Naive B cell (primary cell): ENCODE measurements around the gene SLC7A6. TPM values are rescaled to one million over a fixed set of nuclear protein-coding genes. Genes with fewer than 3 reads are reported as not detected.

Experiments
- ATAC-seq, 2 donors: fragments of 150-1000 bp; cut with Tn5 transposase; 2 replicates each; pipeline ENCODE4 v1.10.0; 2021; ENCODE audit warnings: low read depth in 2 of 2, mild to moderate bottlenecking in 2 of 2, moderate library complexity in 2 of 2
- DNase-seq: peaks from one replicate; pipeline ENCODE4 v3.0.0; 2022
- H3K27ac Mint-ChIP-seq, 6 donors: one replicate each; pipeline ENCODE4 v1.8.0; 2020 to 2022; ENCODE audit warnings: mild to moderate bottlenecking in 6 of 6, mixed read lengths in 6 of 6, moderate library complexity in 5 of 6, inconsistent platforms in 2 of 6
- H3K27me3 Mint-ChIP-seq, 3 donors: one replicate each; pipeline ENCODE4 v1.8.0; 2021 to 2022; ENCODE audit warnings: mixed read lengths in 3 of 3, mild to moderate bottlenecking in 1 of 3
- H3K36me3 Mint-ChIP-seq, 2 donors: one replicate each; pipeline ENCODE4 v1.8.0; 2020 to 2022; ENCODE audit warnings: mixed read lengths in 2 of 2, inconsistent platforms in 1 of 2, mild to moderate bottlenecking in 1 of 2
- H3K4me1 Mint-ChIP-seq, 3 donors: one replicate each; pipeline ENCODE4 v1.8.0; 2020 to 2022; ENCODE audit warnings: mixed read lengths in 3 of 3, inconsistent platforms in 1 of 3, mild to moderate bottlenecking in 1 of 3, moderate library complexity in 1 of 3
- H3K4me3 Mint-ChIP-seq, 8 donors: one replicate each; pipeline ENCODE4 v1.8.0; 2020 to 2022; ENCODE audit warnings: mild to moderate bottlenecking in 8 of 8, mixed read lengths in 8 of 8, moderate library complexity in 8 of 8, inconsistent platforms in 2 of 8
- H3K9me3 Mint-ChIP-seq, 7 donors: one replicate each; pipeline ENCODE4 v1.8.0; 2020 to 2022; ENCODE audit warnings: mixed read lengths in 7 of 7, mild to moderate bottlenecking in 5 of 7, inconsistent platforms in 2 of 7, moderate library complexity in 1 of 7
- polyA plus RNA-seq, 6 donors: library from polyadenylated mRNA; unstranded; fragments of 300-500 nt; fragmentation: Illumina TruSeq; gene quantifications; one replicate each; pipeline ENCODE4 v1.2.3, GENCODE V29; 2021; ENCODE audit warnings: low read depth in 6 of 6

The SLC7A6 gene
- polyA plus RNA-seq, 6 donors from 2014 or later = 6.5 to 16.4 (median 13.5) TPM

- peak overlapping the region in 6 of 8 donors; percentile 5 to 73 (median 56) for H3K4me3 Mint-ChIP-seq
- DNase-seq (no peak), ATAC-seq (peak; percentile 82 to 90)
- H3K27ac Mint-ChIP-seq = peak overlapping the region in 5 of 6 donors; percentile 28 to 89 (median 79)
- peaks cover 24 to 46% (median 44%) of the 10 kb centered on the region in 3 donors for H3K4me1 Mint-ChIP-seq
- no peaks in the 10 kb centered on the region for H3K27me3 Mint-ChIP-seq
- no peaks in the 10 kb centered on the region for H3K9me3 Mint-ChIP-seq
- no peaks in the 10 kb centered on the region for H3K36me3 Mint-ChIP-seq
These were observed 12.5 kb upstream of the SLC7A6 start for GRCh38 chr16:68251832-68252231.

GRCh38 chr16:68252383-68252782 lies 11.9 kb upstream of the SLC7A6 start:
- Mint-ChIP-seq H3K27ac (peak overlapping the region in 5 of 6 donors; percentile 24 to 89 (median 79)), H3K4me3 (peak overlapping the region in 2 of 8 donors; percentile 58 to 66), H3K4me1 (peaks cover 24 to 46% (median 44%) of the 10 kb centered on the region in 3 donors), H3K36me3 (no peaks in the 10 kb centered on the region), H3K9me3 (no peaks in the 10 kb centered on the region), H3K27me3 (no peaks in the 10 kb centered on the region)
- DNase-seq (no peak), ATAC-seq (peak in 1 of 2 donors; percentile 15)

- no peaks in the 10 kb centered on the region for H3K9me3 Mint-ChIP-seq
- no peak for DNase-seq
- no peaks in the 10 kb centered on the region for H3K27me3 Mint-ChIP-seq
- ATAC-seq = no peak
- no peaks in the 10 kb centered on the region for H3K36me3 Mint-ChIP-seq
- H3K4me3 Mint-ChIP-seq = peak overlapping the region in 1 of 8 donors; percentile 35
- H3K4me1 Mint-ChIP-seq = peaks cover 28 to 52% (median 46%) of the 10 kb centered on the region in 3 donors
- H3K27ac Mint-ChIP-seq = peak overlapping the region in 3 of 6 donors; percentile 51 to 62 (median 54)
These were observed 10.6 kb upstream of the SLC7A6 start for GRCh38 chr16:68253721-68254120.

- H3K4me3 Mint-ChIP-seq = no peak overlapping the region
- peaks cover 29 to 52% (median 48%) of the 10 kb centered on the region in 3 donors for H3K4me1 Mint-ChIP-seq
- no peaks in the 10 kb centered on the region for H3K27me3 Mint-ChIP-seq
- peak overlapping the region in 1 of 6 donors; percentile 79 for H3K27ac Mint-ChIP-seq
- no peaks in the 10 kb centered on the region for H3K36me3 Mint-ChIP-seq
- H3K9me3 Mint-ChIP-seq = no peaks in the 10 kb centered on the region
- ATAC-seq = no peak
- no peak for DNase-seq
These were observed 8.6 kb upstream of the SLC7A6 start for GRCh38 chr16:68255712-68256111.

GRCh38 chr16:68257251-68257905 lies 6.9 kb upstream of the SLC7A6 start:
- H3K27ac Mint-ChIP-seq = peak overlapping the region in 5 of 6 donors; percentile 47 to 87 (median 51)
- H3K36me3 Mint-ChIP-seq = no peaks in the 10 kb centered on the region
- peak overlapping the region in 5 of 8 donors; percentile 5 to 70 (median 28) for H3K4me3 Mint-ChIP-seq
- peak; percentile 91 to 95 for ATAC-seq
- no peaks in the 10 kb centered on the region for H3K9me3 Mint-ChIP-seq
- H3K4me1 Mint-ChIP-seq = peaks cover 20 to 47% (median 40%) of the 10 kb centered on the region in 3 donors
- DNase-seq = peak; percentile 58
- H3K27me3 Mint-ChIP-seq = no peaks in the 10 kb centered on the region

GRCh38 chr16:68257906-68258800 lies 6.2 kb upstream of the SLC7A6 start:
- Mint-ChIP-seq H3K4me1 (peaks cover 16 to 41% (median 36%) of the 10 kb centered on the region in 3 donors), H3K27me3 (no peaks in the 10 kb centered on the region), H3K9me3 (no peaks in the 10 kb centered on the region), H3K4me3 (peak overlapping the region in 6 of 8 donors; percentile 3 to 66 (median 32)), H3K27ac (peak overlapping the region in 5 of 6 donors; percentile 49 to 93 (median 77)), H3K36me3 (no peaks in the 10 kb centered on the region)
- no peak for DNase-seq
- peak in 1 of 2 donors; percentile 3 for ATAC-seq

- Mint-ChIP-seq H3K4me3 (no peak overlapping the region), H3K27ac (peak overlapping the region in 1 of 6 donors; percentile 77), H3K9me3 (no peaks in the 10 kb centered on the region), H3K27me3 (no peaks in the 10 kb centered on the region), H3K36me3 (no peaks in the 10 kb centered on the region), H3K4me1 (peaks cover 26 to 48% (median 46%) of the 10 kb centered on the region in 3 donors)
- no peak for DNase-seq
- ATAC-seq = no peak
These were observed 5.1 kb upstream of the SLC7A6 start for GRCh38 chr16:68259007-68259825.

GRCh38 chr16:68263559-68264127 lies 683 bp upstream of the SLC7A6 start:
- no peak for DNase-seq
- H3K36me3 Mint-ChIP-seq = no peaks in the 10 kb centered on the region
- peaks cover 30 to 54% (median 48%) of the 10 kb centered on the region in 3 donors for H3K4me1 Mint-ChIP-seq
- no peaks in the 10 kb centered on the region for H3K9me3 Mint-ChIP-seq
- H3K27me3 Mint-ChIP-seq = no peaks in the 10 kb centered on the region
- peak overlapping the region; percentile 97 to 99 (median 98) for H3K27ac Mint-ChIP-seq
- ATAC-seq = no peak
- peak overlapping the region; percentile 88 to 98 (median 96) for H3K4me3 Mint-ChIP-seq

GRCh38 chr16:68265078-68265920 lies 973 bp downstream of the SLC7A6 start:
- no peaks in the 10 kb centered on the region for H3K9me3 Mint-ChIP-seq
- H3K4me3 Mint-ChIP-seq = peak overlapping the region; percentile 88 to 99 (median 96)
- H3K27me3 Mint-ChIP-seq = no peaks in the 10 kb centered on the region
- DNase-seq (no peak), ATAC-seq (peak; percentile 10 to 11)
- H3K4me1 Mint-ChIP-seq = peaks cover 37 to 58% (median 58%) of the 10 kb centered on the region in 3 donors
- H3K36me3 Mint-ChIP-seq = peaks cover 0 to 6% of the 10 kb centered on the region in 2 donors
- peak overlapping the region; percentile 96 to 99 (median 98) for H3K27ac Mint-ChIP-seq

GRCh38 chr16:68267612-68268405 lies 3.5 kb downstream of the SLC7A6 start:
- Mint-ChIP-seq H3K4me3 (peak overlapping the region in 1 of 8 donors; percentile 30), H3K27me3 (no peaks in the 10 kb centered on the region), H3K4me1 (peaks cover 42 to 64% (median 60%) of the 10 kb centered on the region in 3 donors), H3K27ac (peak overlapping the region in 3 of 6 donors; percentile 3 to 70 (median 47)), H3K9me3 (no peaks in the 10 kb centered on the region), H3K36me3 (peaks cover 0 to 6% of the 10 kb centered on the region in 2 donors)
- ATAC-seq = no peak
- DNase-seq = no peak

- DNase-seq = no peak
- Mint-ChIP-seq H3K9me3 (no peaks in the 10 kb centered on the region), H3K36me3 (peaks cover 5 to 6% of the 10 kb centered on the region in 2 donors), H3K4me1 (peaks cover 41 to 71% (median 64%) of the 10 kb centered on the region in 3 donors), H3K27ac (peak overlapping the region in 4 of 6 donors; percentile 61 to 74 (median 65)), H3K4me3 (no peak overlapping the region), H3K27me3 (no peaks in the 10 kb centered on the region)
- no peak for ATAC-seq
These were observed 5.5 kb downstream of the SLC7A6 start for GRCh38 chr16:68269793-68270192.
